GM12801 (cell line): Measurements from ENCODE around the gene SARDH.

Experiments
- TF ChIP-seq, protein P1 (sequence below): IDR thresholded peaks from one replicate; pipeline ENCODE4 v1.5.1; 2011; ENCODE audit warnings: control low read depth; ENCODE audit not compliant: insufficient read length; ENCODE audit errors: extremely low read depth

Gene SARDH

DNA sequence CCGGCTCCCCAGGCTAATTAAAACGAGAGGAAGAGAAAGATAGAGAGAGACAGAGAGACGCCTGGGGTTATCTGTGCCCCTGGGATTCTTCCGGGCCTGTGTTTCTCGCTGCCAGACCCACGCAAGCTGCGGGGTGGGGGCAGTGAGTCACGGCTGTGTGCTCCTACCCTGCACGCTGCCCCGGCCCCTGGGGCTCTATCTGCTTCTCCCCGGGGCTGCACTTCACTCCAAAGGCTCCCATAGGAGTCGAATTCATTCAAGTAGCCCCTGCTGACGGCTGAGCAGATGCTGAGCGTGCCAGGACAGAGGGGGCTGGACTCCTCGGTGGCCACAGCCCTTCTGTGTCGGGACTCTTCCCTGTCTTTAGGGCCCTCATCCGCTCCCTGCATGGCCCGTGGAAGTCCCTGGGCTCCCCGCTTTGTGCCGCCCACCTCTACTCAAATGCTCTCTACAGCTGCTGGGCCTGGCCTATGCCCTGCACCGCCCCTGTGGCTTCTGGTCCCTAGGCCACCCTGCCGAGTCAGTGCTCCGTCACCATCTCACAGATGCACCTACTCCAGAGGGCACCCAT lies 22.8 kb downstream of the SARDH start:
- TF ChIP-seq, protein P1, sequence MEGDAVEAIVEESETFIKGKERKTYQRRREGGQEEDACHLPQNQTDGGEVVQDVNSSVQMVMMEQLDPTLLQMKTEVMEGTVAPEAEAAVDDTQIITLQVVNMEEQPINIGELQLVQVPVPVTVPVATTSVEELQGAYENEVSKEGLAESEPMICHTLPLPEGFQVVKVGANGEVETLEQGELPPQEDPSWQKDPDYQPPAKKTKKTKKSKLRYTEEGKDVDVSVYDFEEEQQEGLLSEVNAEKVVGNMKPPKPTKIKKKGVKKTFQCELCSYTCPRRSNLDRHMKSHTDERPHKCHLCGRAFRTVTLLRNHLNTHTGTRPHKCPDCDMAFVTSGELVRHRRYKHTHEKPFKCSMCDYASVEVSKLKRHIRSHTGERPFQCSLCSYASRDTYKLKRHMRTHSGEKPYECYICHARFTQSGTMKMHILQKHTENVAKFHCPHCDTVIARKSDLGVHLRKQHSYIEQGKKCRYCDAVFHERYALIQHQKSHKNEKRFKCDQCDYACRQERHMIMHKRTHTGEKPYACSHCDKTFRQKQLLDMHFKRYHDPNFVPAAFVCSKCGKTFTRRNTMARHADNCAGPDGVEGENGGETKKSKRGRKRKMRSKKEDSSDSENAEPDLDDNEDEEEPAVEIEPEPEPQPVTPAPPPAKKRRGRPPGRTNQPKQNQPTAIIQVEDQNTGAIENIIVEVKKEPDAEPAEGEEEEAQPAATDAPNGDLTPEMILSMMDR = no peak

DNA sequence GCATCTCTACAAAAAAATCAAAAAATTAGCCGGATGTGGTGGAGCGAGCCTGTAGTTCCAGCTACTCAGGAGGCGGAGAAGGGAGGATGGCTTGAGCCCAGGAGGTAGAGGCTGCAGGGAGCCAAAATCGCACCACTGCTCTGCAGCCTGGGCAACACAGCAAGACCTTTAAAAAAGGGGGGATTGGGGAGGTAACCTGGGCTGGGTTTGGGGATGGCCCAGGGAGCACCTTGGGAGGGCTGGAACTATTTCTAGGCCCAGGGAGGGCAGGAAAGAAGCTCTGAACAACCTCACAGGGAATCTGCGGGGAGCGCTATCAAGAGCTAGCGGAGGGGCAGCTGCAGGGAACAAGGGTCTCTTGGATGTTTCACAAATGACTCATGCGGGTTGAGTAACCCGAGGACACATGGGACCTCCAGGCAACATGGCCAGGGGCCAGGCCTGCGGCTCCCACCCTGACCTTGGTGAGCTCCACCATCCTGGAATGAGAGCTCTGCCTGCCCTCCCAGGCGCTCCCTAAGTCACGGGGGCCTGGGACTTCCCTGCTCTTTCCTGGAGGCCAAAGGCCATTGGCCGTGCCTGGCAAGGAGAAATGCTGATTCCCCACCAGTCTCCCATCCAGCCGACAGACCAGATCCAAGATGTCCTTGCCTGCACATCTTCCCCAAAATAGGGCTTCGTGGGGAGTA lies 23.4 kb downstream of the SARDH start:
- TF ChIP-seq, protein P1 = no peak

DNA sequence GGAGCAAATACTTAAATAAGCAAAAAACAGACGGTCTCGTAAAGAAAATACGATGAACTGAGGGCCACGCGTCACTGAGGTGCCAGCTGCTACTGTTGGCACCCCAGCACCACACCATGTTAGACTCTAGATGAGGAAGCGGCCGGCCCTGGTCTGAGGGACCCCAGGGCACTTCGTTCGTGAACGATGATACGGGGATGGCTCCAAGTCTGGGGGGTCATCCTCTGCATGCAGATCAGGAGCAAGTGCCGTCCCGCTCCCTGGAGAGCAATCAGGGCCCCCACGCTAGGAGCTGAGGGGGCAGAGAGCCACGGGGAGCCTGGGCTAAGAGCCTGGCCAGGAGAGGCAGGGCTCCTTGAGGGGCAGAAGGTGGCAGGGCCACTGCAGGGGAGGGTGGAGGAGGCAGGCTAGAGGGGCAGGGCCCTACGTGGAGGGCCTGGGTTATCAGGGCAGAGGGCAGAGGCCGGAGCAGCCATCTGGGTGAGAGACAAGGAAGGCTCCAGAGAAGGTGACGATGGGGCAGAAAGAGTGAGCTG lies 24.1 kb downstream of the SARDH start:
- TF ChIP-seq, protein P1 = no peak

DNA sequence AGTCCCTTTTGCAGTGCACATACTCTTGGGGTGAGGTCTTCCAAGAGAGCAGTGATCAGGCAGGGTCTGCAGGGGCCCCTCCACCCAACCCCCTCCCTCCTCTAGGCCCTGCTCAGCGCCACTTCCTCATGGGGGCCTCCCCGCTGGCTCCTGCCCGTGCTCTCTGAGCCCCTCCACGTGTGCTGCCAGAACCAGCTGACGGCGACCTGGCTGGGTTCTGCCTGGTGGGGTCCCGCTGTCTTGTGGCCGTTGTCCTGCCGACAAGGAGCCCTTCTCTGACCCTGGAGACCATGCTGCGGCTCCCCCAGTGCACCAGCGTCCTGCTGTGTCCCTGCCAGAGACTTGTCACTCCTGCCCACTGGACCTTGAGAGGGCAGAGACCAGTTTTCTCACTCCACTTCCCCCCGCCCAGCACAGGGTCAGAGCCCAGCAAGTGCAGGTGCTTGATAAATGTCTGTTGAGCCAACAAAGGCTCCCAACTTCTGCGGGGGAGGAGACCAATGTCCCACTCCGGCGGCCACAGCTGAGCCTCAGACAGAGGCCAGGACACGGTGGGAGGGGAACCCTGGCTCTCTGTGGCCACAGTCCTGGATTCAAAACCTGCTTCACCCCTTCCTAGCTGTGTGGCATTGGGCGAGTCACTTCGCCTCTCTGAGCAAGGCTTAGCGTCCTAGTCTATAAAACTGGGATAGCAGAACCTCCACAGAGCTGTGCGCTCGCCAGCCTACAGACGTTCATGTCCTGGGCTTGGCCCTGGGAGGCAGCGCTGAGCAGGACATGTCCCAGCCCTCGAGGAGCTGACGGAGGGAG lies 24.8 kb downstream of the SARDH start:
- TF ChIP-seq, protein P1 = no peak

DNA sequence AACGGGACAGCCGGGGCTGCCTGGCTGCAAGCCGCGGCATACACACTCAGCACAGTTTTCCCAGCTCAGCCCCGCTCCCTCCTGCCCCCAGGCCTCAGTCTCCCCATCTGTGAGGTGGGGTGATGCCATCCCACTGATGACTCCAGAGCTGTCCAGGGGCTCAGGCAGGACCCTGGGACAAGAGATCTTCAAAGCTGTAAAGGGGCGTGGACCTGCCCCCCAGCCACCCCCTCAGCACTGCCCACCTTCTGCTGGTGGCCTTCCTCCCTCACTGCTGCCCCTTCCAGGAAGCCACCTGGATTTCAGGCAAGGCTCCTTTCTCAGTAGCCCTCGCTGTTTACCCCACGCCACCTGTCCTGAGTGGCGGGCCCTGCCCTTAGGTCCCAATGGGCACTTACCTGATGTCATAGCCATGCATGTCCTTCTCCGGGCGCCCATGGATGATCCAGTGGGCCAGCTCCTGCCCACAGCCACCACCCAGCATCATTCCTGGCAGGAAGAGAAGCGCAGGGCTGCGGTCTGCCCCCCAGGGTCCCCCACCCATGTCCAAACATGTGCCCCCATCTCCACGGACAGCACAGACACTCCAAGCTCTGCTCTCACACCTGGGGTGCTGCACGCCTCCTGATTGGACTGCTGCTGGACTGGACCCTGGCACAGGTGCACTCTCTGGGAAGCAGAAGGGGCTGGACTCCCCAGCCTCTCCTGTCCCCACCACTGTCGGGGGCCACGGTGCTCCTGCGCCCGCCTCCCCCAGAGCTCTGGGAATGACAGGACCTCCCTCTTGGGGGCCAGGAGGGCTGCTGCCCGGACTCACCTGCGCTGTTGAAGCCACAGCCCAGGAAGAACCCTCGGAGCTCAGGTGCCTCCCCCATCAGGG lies 25.7 kb downstream of the SARDH start:
- TF ChIP-seq, protein P1 = no peak

DNA sequence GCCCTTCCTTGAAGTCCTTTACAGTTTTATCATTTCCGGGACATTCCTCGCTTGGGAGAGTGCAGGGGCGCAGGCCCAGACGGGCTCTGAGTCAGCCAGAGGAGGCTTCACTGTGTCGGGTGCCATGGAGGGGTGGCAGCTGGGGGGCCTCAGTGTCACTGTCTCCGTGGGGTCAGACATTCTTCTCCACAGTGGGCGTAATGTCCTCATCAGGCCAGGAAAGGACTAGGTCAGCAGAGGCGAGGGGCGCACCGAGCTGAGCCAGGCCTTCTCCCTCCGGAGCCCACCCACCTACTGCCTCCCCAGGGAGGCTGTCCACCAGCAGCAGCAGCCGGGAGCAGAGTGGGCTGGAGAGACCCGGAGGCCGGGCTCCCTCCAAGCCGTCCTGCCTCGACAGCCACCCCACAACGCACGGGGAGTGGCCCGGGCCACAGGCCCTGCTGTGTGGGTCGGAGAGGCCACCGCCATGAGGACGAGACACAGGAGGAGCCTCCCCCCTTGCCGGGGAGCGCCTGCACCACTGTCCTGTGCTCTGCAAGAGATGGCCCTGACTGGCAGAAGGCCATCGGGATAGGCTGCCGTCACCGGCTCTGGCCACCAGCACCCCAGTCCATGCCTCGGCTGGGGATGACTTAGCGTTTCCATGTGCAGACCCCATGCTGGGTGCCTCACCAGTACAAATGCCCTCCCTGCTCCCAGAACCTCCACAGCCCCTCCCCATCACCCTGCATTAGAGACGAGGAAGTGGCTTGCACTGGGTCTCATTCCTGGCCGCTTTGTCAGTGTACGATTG lies 26.5 kb downstream of the SARDH start:
- TF ChIP-seq, protein P1 = no peak
